IPS-18a (cell line): ENCODE measurements around the gene AHNAK2.

Experiments used
- H3K27ac ChIP-seq: one replicate; pipeline ENCODE4 v1.5.1; 2013; ENCODE audit warnings: low read length
- H3K27me3 ChIP-seq: one replicate; pipeline ENCODE4 v1.6.1; 2013; ENCODE audit warnings: mild to moderate bottlenecking, low read length; ENCODE audit not compliant: control insufficient read depth, insufficient read depth
- H3K36me3 ChIP-seq: one replicate; pipeline ENCODE4 v1.6.1; 2013; ENCODE audit warnings: low read depth, low read length; ENCODE audit not compliant: control insufficient read depth
- H3K4me1 ChIP-seq: one replicate; pipeline ENCODE4 v1.6.1; 2013; ENCODE audit warnings: low read depth, low read length; ENCODE audit not compliant: control insufficient read depth
- H3K4me3 ChIP-seq: one replicate; pipeline ENCODE4 v1.5.1; 2013; ENCODE audit warnings: low read length
- H3K9ac ChIP-seq: one replicate; pipeline ENCODE4 v1.6.1; 2013; ENCODE audit warnings: mild to moderate bottlenecking, low read length, moderate library complexity
- H3K9me3 ChIP-seq: one replicate; pipeline ENCODE4 v1.6.1; 2013; ENCODE audit warnings: low read depth, low read length; ENCODE audit not compliant: control insufficient read depth

Gene AHNAK2

DNA sequence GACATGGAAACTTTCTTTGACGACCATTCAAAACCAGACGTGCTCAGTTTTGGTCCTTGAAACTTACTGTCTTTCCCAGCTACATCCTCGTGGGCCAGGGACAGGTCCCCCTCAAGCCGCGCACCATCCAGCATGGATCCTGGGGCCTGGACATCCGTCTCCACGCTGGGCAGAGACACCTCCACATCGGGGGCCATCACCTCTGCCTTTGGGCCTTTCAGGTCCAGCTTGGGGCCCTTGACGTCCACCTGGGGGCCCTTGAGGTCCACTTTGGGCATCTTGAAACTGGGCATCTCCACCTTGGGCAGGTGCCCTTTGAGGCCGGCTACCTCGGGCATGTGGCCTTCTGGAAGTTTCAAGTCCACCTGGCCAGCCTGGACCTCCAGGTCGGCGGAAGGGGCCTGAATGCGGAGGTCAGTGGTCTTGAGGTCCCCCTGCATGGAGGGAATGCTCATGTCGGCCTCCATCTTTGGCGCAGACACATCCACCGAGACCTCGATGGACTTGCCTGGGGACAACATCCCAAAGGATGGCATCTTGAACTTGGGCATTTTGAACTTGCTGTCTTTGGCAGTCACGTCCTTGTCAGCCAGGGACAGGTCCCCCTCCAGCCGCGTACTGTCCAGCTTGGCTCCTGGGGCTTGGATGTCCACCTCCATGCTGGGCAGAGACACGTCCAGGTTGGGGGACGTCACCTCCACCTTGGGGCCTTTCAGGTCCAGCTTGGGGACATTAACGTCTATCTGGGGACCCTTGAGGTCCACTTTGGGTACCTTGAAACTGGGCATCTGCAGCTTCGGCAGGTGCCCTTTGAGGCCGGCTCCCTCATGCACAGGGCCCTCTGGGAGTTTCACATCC, 36.4 kb downstream of the AHNAK2 start:
- Histone ChIP-seq H3K9ac (no peak overlapping the region), H3K27ac (no peak overlapping the region), H3K27me3 (peaks cover 28% of the 10 kb centered on the region), H3K9me3 (no peaks in the 10 kb centered on the region), H3K4me3 (no peak overlapping the region), H3K36me3 (no peaks in the 10 kb centered on the region), H3K4me1 (no peaks in the 10 kb centered on the region)

DNA sequence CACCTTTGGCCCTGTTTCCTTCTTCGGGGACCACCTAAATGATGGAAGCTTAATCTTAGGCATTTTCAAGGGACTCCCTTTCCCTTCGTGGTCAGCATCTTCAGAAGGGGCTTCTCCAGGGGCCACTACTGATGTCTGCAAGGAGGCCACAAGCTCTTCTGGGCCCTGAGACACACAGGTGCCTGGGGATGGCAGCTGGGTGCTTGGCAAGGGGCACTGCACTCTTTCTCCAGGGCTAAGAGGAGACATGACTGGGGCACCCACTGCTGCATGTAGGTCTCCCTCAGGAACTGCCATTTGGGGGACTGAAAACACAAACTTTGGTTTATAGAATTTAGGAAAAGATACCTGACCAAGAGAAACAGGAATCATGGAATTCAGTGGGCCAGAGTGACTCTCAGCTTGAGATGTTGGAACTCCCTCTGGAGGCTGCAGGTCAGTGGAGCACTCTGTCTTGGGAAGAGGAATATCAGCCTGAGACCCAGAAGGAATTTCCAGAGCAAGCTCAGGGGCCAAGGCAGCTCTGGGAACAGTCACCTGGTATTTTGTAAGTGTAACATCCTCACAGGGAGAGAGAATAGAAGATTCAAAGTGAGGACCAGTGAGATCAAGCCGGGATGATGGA, 37.5 kb downstream of the AHNAK2 start:
- Histone ChIP-seq H3K4me3 (no peak overlapping the region), H3K4me1 (no peaks in the 10 kb centered on the region), H3K9ac (no peak overlapping the region), H3K27ac (no peak overlapping the region), H3K36me3 (no peaks in the 10 kb centered on the region), H3K27me3 (peaks cover 37% of the 10 kb centered on the region), H3K9me3 (no peaks in the 10 kb centered on the region)

DNA sequence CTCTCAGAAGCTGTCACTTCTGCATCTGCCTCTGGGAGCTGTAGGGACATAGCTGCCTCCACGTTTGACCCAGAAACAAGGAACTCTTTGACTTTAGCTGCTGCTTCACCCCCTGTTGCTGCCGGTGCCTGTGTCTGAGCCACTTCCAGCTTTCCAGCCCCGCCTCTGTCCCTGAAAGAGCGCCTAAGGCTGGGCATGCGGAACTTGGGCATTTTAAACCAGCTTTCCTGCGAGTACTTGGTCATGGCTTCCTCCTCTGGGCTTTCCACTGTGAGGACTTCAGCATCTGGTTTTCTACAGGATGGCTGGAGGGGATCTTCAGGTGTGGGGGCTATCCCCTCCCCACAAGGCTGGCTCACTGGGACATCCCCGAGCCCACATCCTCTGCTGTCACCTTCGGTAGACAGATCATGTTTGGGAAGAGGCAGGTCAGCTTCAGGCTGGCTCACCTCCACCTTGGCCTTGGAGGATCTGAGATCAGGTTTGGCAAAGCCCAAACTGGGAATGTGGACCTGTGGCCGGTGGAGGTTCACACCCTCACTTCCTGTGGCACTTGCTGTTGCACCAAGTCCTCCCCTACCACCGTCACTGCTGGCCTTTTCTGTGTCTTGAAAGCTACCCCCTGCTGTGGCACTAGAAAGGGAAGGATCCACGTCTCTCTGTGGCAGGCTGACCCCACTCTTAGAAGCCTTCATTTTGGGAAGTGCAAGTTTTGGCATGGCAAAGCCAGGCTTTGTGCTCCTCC, 38.3 kb downstream of the AHNAK2 start:
- H3K36me3 ChIP-seq: no peaks in the 10 kb centered on the region
- no peaks in the 10 kb centered on the region for H3K4me1 ChIP-seq
- H3K4me3 ChIP-seq: no peak overlapping the region
- H3K9ac ChIP-seq: no peak overlapping the region
- H3K9me3 ChIP-seq: no peaks in the 10 kb centered on the region
- H3K27ac ChIP-seq: no peak overlapping the region
- peaks cover 45% of the 10 kb centered on the region for H3K27me3 ChIP-seq

DNA sequence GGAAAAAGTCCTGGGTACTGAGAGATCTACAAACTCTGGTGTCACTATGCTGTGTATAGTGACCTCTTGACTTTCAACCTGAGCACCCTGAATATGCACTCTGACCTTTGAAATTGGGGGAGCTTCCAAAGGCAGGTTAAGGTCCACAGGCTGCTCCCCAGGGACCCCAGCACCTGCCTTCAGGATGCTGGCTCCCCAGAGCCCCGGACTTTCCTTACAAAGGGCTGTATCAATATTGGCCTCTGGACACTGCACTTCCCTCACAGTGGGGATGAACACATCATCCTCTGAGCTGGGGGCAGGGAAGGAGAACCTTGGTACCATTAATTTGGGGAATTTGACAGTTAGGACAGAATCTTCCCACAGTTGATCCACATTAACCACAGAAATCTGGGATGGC, 39.2 kb downstream of the AHNAK2 start:
- Histone ChIP-seq H3K27me3 (peaks cover 54% of the 10 kb centered on the region), H3K4me3 (no peak overlapping the region), H3K9ac (no peak overlapping the region), H3K9me3 (no peaks in the 10 kb centered on the region), H3K36me3 (no peaks in the 10 kb centered on the region), H3K4me1 (no peaks in the 10 kb centered on the region), H3K27ac (no peak overlapping the region)

DNA sequence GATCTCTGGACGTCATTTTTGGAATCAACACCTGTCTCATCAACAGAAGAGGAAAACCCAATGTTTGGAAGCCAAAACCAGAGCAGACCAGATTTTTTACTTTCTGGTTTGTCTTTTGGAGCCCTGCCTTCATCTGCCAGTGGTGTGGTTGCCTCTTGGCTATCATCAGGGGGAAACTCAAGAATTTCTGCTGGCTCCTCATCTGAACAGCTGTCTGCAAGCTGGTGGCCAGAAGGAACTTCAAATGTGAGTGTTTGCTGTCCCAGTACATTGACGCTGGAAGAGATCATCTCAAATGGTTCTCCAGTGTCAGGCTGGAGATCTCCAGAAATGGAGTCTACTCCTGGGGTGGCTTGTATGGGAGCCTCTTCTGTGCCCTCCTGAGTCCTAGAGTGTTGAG, 39.7 kb downstream of the AHNAK2 start:
- H3K4me1 ChIP-seq: no peaks in the 10 kb centered on the region
- H3K4me3 ChIP-seq: no peak overlapping the region
- H3K27me3 ChIP-seq: peaks cover 54% of the 10 kb centered on the region
- H3K9ac ChIP-seq: no peak overlapping the region
- no peaks in the 10 kb centered on the region for H3K9me3 ChIP-seq
- H3K36me3 ChIP-seq: no peaks in the 10 kb centered on the region
- no peak overlapping the region for H3K27ac ChIP-seq

DNA sequence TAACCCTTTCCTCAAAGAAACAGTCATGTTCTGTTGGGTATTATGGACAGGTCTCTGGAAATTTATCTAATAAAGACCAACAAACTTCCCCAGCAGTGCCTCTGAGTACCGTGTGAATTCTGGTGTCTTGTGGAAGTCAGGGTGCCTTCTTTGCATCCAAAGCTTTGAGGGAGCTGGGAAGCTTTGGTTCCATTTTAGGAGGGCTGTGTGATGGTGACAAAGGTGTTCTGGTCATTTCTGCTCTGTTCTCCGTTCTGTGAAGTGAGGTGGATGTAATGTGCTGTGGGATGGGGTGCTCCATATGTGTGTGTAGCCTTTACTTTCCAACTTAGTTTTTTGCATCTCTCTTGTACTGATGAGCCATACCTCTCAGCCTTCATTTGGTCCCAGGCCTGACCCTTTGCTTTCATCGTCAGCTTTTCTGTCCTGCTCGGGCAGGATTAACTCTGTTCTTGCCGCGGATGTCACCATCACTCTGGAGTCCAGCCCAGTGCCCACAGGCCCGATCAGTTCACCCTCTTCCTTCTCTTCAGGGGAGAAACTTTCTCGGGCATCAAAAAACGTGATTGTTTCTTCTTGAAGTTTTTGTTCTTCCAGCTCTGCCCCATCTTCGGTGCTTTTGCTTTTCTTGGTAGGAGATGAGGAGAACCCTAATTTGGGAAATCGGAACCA, 40.3 kb downstream of the AHNAK2 start:
- Histone ChIP-seq H3K9ac (no peak overlapping the region), H3K27me3 (peaks cover 59% of the 10 kb centered on the region)

DNA sequence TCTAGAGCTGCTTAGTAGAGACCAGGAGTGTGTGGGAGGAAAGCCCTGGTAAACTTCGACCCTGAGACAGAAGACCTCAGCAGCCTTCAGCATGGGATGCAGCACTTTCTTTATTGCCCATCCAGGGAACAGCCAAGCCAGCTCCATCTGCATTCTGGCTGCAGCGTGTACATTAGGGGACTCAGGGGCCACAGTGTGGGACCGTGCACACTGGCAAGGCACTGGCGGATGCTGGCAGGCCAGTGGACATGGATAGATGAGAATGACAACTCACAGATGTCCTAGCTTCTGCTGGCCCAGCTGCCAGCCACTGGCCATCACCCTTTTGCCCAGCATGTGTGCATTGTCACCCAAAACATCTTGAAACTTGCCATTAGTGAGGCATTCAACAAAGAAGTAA, 41.0 kb downstream of the AHNAK2 start:
- Histone ChIP-seq H3K4me1 (peaks cover under 1% of the 10 kb centered on the region), H3K4me3 (no peak overlapping the region), H3K27ac (no peak overlapping the region), H3K9ac (no peak overlapping the region), H3K9me3 (no peaks in the 10 kb centered on the region), H3K27me3 (peaks cover 65% of the 10 kb centered on the region), H3K36me3 (no peaks in the 10 kb centered on the region)

More for the DNA sequence above, 40.3 kb downstream of the AHNAK2 start:
- H3K9me3 ChIP-seq: no peaks in the 10 kb centered on the region
- no peaks in the 10 kb centered on the region for H3K4me1 ChIP-seq
- H3K36me3 ChIP-seq: no peaks in the 10 kb centered on the region
- no peak overlapping the region for H3K4me3 ChIP-seq
- no peak overlapping the region for H3K27ac ChIP-seq

DNA sequence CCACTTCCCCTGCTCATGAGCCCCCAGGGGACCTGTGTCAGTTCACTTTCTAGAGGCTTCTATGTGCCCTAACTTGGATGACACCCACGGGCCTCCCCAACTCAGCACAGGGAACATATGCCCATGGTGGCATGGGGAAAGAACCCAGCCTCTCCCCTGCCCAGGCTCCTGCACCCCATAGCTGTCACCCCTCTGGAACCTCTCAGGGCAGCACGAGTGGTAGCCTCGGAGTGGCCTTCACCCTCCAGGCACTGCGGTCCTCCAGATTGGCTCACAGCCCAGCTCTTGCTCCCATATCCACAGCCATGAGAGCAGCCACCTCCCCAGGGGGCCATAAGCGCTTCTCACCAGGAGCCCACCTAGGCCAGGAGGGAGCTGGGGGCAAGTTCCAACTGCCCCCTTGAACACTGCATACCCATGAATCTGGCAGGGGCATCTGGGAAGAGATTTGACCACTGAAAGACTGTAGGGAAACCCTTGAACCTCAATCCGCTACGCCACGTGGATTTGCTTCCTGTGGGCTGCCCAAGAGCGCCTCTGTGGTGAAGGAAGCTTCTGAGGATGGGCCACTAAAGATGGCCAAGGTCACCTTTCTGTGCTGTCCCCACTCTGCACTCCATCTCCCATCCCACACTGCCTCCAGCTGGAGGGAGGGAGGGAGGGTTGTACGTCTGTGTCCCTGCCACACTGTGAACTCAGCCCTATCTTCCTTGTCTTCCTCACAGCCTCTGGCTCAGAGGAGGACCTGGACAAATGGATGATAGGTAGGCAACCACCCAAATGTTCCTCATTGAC, 41.6 kb downstream of the AHNAK2 start:
- no peak overlapping the region for H3K27ac ChIP-seq
- H3K4me1 ChIP-seq: peaks cover 3% of the 10 kb centered on the region
- no peak overlapping the region for H3K9ac ChIP-seq
- no peaks in the 10 kb centered on the region for H3K9me3 ChIP-seq
- no peak overlapping the region for H3K4me3 ChIP-seq
- peaks cover 71% of the 10 kb centered on the region for H3K27me3 ChIP-seq
- no peaks in the 10 kb centered on the region for H3K36me3 ChIP-seq

DNA sequence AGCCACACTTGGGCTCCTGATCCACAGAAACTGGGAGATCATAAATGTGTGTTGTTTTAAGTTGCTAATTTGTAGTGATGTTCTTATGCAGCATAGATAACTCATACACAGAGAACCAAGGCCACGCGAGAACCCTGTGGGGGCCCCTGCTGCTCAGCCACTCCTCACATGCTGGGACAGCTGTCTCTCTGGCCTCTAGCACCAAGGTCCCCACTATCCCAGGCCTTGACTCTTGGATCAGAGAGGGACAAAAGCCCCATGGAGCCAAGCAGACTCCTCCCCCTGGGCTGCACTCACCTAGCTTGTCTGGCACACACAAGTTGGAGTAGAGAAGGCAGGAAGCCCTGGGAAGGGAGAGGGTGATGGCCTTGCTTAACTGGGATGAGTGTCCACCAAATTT, 42.2 kb downstream of the AHNAK2 start:
- no peaks in the 10 kb centered on the region for H3K36me3 ChIP-seq
- no peak overlapping the region for H3K27ac ChIP-seq
- no peak overlapping the region for H3K4me3 ChIP-seq
- H3K9me3 ChIP-seq: no peaks in the 10 kb centered on the region
- H3K9ac ChIP-seq: no peak overlapping the region
- peaks cover 77% of the 10 kb centered on the region for H3K27me3 ChIP-seq
- peaks cover 3% of the 10 kb centered on the region for H3K4me1 ChIP-seq

DNA sequence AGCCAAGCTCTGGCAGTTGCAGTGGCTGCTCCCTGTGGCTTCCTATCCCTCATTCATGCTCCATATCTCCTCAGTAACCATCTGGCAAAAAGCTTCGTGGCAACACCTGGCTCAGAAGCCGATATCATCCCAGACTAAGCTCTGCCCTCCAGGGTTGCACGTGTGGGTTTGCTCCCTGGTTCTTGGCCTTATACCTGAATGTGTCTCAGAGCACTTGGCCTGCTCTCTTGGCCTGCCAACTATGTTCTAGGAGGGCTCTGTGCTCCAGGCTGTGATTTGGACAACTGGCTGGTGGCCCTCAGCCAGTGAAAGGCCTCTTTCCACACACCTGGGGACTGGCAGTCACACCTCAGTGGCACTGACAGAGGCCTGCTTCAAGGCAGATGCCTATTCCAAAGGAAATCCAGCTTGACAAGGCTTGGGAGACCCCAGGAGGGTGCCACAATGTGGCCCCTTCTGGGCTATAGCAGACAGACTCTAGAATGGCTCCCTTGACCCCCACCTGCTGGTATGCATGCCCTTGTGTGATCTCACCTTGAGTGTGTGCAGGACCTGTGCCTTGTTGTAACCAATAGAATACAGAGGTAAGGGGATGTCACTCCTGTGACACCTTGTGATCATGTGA, 43.0 kb downstream of the AHNAK2 start:
- H3K4me3 ChIP-seq: no peak overlapping the region
- H3K36me3 ChIP-seq: no peaks in the 10 kb centered on the region
- peaks cover 86% of the 10 kb centered on the region for H3K27me3 ChIP-seq
- no peaks in the 10 kb centered on the region for H3K9me3 ChIP-seq
- H3K9ac ChIP-seq: no peak overlapping the region
- no peak overlapping the region for H3K27ac ChIP-seq
- H3K4me1 ChIP-seq: peaks cover 3% of the 10 kb centered on the region
